Vagina (tissue), 2 donors: ENCODE data around the gene SYNPO. TPM values are rescaled to one million over a fixed set of nuclear protein-coding genes. Genes with fewer than 3 reads are reported as not detected.

ENCODE experiments used
- DNase-seq, 2 donors: peaks; one replicate each; pipeline ENCODE4 v3.0.0-alpha.2; 2017; ENCODE audit errors: extremely low spot score in 2 of 2
- H3K27ac ChIP-seq: fragments of 200-600 bp; sonication (generic); one replicate; pipeline ENCODE4 v1.5.1; 2019
- H3K27me3 ChIP-seq: fragments of 200-600 bp; sonication (generic); one replicate; pipeline ENCODE4 v1.5.1; 2019
- H3K36me3 ChIP-seq, 2 donors: fragments of 200-600 bp; sonication (generic); one replicate each; pipeline ENCODE4 v1.5.1; 2017 to 2019
- H3K4me1 ChIP-seq: fragments of 200-600 bp; sonication (generic); one replicate; pipeline ENCODE4 v1.5.1; 2019
- H3K4me3 ChIP-seq, 2 donors: fragments of 200-600 bp; sonication (generic); 1 replicate in 1 of 2; 2 replicates in 1 of 2; pipeline ENCODE4 v1.5.1; 2016 to 2019
- H3K9me3 ChIP-seq: fragments of 200-600 bp; sonication (generic); one replicate; pipeline ENCODE4 v1.5.1; 2019
- POLR2A ChIP-seq, 2 donors: fragments of 450-650 bp; IDR thresholded peaks; one replicate each; pipeline ENCODE4 v1.6.1; 2017; ENCODE audit warnings: antibody characterized with exemption in 2 of 2, mild to moderate bottlenecking in 2 of 2, moderate library complexity in 2 of 2
- POLR2AphosphoS5 ChIP-seq, 2 donors: sonication (generic); formaldehyde crosslinking; IDR thresholded peaks; one replicate each; pipeline ENCODE4 v1.9.0; 2017; ENCODE audit warnings: antibody characterized with exemption in 2 of 2, mild to moderate bottlenecking in 2 of 2, low read depth in 1 of 2; ENCODE audit not compliant: insufficient read depth in 1 of 2
- intact Hi-C: fragments of 100-400 bp; cut with DNase I; formaldehyde crosslinking; loops from one replicate; pipeline ENCODE4 v1.15.1; 2023
- total RNA-seq: library from RNA; depleted of rRNA; stranded (reverse); fragments of >200 nt; gene quantifications from one replicate; pipeline ENCODE4 v1.2.3, GENCODE V29; 2016
- TF ChIP-seq, protein P1 (sequence below), 3 experiments: fragments of 450-650 bp in 2 of 3; fragments of 200-600 bp in 1 of 3; sonication (generic) in 1 of 3; IDR thresholded peaks; one replicate each; pipeline ENCODE4 v1.5.1; 2017 to 2019; ENCODE audit warnings: antibody characterized with exemption in 3 of 3, mild to moderate bottlenecking in 2 of 3, moderate library complexity in 2 of 3

Gene SYNPO
- total RNA-seq, 1 donor from 2014 or later, result 16.7 TPM

DNA sequence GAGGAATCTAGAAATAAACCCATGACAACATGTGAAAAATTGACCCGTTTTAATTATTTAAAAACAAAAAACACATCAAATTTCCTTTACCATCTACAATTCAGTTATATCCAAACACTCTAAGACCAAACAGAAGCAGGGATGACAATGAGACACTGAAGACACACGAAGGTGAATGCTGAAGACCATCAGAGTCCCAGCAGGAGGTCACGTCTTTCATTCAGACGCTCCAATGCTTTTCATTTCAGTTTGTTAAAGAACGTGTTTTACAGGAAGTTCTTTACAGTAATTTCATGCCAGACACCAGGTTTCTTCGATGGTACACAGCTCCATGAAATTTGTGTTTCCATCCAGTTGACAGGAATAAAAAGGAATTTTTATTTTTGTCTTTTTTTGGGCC lies 50.3 kb downstream of the SYNPO start:
- Histone ChIP-seq H3K36me3 (peaks cover 0 to 55% of the 10 kb centered on the region in 2 donors), H3K9me3 (no peaks in the 10 kb centered on the region), H3K4me3 (no peak overlapping the region), H3K4me1 (no peaks in the 10 kb centered on the region), H3K27ac (no peak overlapping the region), H3K27me3 (no peaks in the 10 kb centered on the region)
- intact Hi-C loops, result no loop called here
- TF ChIP-seq, protein P1, sequence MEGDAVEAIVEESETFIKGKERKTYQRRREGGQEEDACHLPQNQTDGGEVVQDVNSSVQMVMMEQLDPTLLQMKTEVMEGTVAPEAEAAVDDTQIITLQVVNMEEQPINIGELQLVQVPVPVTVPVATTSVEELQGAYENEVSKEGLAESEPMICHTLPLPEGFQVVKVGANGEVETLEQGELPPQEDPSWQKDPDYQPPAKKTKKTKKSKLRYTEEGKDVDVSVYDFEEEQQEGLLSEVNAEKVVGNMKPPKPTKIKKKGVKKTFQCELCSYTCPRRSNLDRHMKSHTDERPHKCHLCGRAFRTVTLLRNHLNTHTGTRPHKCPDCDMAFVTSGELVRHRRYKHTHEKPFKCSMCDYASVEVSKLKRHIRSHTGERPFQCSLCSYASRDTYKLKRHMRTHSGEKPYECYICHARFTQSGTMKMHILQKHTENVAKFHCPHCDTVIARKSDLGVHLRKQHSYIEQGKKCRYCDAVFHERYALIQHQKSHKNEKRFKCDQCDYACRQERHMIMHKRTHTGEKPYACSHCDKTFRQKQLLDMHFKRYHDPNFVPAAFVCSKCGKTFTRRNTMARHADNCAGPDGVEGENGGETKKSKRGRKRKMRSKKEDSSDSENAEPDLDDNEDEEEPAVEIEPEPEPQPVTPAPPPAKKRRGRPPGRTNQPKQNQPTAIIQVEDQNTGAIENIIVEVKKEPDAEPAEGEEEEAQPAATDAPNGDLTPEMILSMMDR (IDR thresholded peaks at IDR 0.05), result no peak
- TF ChIP-seq POLR2AphosphoS5 (IDR thresholded peaks at IDR 0.05; ENCODE audit: insufficient read depth in 1 of 2, low read depth in 1 of 2) (no peak), POLR2A (IDR thresholded peaks at IDR 0.05) (no peak)
- no peak for DNase-seq

GRCh38 chr5:150692276-150692675 lies 51.8 kb downstream of the SYNPO start:
- Histone ChIP-seq H3K27ac (no peak overlapping the region), H3K27me3 (no peaks in the 10 kb centered on the region), H3K4me1 (no peaks in the 10 kb centered on the region), H3K36me3 (peaks cover 0 to 71% of the 10 kb centered on the region in 2 donors), H3K4me3 (no peak overlapping the region), H3K9me3 (no peaks in the 10 kb centered on the region)
- intact Hi-C loops, result no loop called here
- no peak for DNase-seq
- TF ChIP-seq, protein P1 (IDR thresholded peaks at IDR 0.05), result no peak

GRCh38 chr5:150694612-150695011 lies 54.2 kb downstream of the SYNPO start:
- Histone ChIP-seq H3K4me1 (peaks cover 7% of the 10 kb centered on the region), H3K27ac (no peak overlapping the region), H3K27me3 (no peaks in the 10 kb centered on the region), H3K9me3 (no peaks in the 10 kb centered on the region), H3K36me3 (peaks cover 0 to 86% of the 10 kb centered on the region in 2 donors), H3K4me3 (no peak overlapping the region)
- TF ChIP-seq POLR2AphosphoS5 (IDR thresholded peaks at IDR 0.05; ENCODE audit: insufficient read depth in 1 of 2, low read depth in 1 of 2), result no peak
- TF ChIP-seq, protein P1 (IDR thresholded peaks at IDR 0.05), result no peak
- no peak for TF ChIP-seq POLR2A (IDR thresholded peaks at IDR 0.05)
- no peak for DNase-seq
- intact Hi-C loops, result no loop called here

- peak overlapping the region; percentile 85 to 98 for H3K4me3 ChIP-seq
- intact Hi-C loops, result no loop called here
- TF ChIP-seq POLR2A (IDR thresholded peaks at IDR 0.05) (no peak), POLR2AphosphoS5 (IDR thresholded peaks at IDR 0.05; ENCODE audit: insufficient read depth in 1 of 2, low read depth in 1 of 2) (no peak)
- TF ChIP-seq, protein P1 (IDR thresholded peaks at IDR 0.05), result no peak
- peaks cover 0 to 36% of the 10 kb centered on the region in 2 donors for H3K36me3 ChIP-seq
- H3K4me1 ChIP-seq, result peaks cover 13% of the 10 kb centered on the region
- DNase-seq, result no peak
- no peaks in the 10 kb centered on the region for H3K9me3 ChIP-seq
- H3K27ac ChIP-seq, result peak overlapping the region; percentile 98
- H3K27me3 ChIP-seq, result no peaks in the 10 kb centered on the region
These were observed 59.8 kb downstream of the SYNPO start for GRCh38 chr5:150700246-150700593.

- intact Hi-C loops, result no loop called here
- Histone ChIP-seq H3K4me3 (peak within 1 kb of the TSS; percentile 85 to 98), H3K9me3 (no peaks in the 10 kb centered on the region), H3K27me3 (no peaks in the 10 kb centered on the region), H3K4me1 (peaks cover 13% of the 10 kb centered on the region), H3K27ac (peak within 1 kb of the TSS; percentile 98), H3K36me3 (peaks cover 0 to 30% of the 10 kb centered on the region in 2 donors)
- TF ChIP-seq POLR2A (IDR thresholded peaks at IDR 0.05), result peak in 1 of 2 donors; percentile 69
- TF ChIP-seq, protein P1 (IDR thresholded peaks at IDR 0.05), result peak; percentile 1 to 87 (median 46)
- peak; percentile 95 to 96 for TF ChIP-seq POLR2AphosphoS5 (IDR thresholded peaks at IDR 0.05; ENCODE audit: insufficient read depth in 1 of 2, low read depth in 1 of 2)
- peak in 1 of 2 donors; percentile 93 for DNase-seq
These were observed 60.3 kb downstream of the SYNPO start, which contains the start of gene RBM22 for GRCh38 chr5:150700594-150701377. Gene RBM22 (minus strand): TSS chr5:150701062. CDS start chr5:150700985, 77 bp downstream.
